ENCODE measurements around the gene PTPRN2. TPM values are rescaled to one million over a fixed set of nuclear protein-coding genes. Genes with fewer than 3 reads are reported as not detected.
A peak's percentile ranks its signal among the peaks of the same experiment; 100 is the strongest.

Gene PTPRN2
- total RNA-seq, 2 donors from 2014 or later: 0.35 to 0.61 TPM

DNA sequence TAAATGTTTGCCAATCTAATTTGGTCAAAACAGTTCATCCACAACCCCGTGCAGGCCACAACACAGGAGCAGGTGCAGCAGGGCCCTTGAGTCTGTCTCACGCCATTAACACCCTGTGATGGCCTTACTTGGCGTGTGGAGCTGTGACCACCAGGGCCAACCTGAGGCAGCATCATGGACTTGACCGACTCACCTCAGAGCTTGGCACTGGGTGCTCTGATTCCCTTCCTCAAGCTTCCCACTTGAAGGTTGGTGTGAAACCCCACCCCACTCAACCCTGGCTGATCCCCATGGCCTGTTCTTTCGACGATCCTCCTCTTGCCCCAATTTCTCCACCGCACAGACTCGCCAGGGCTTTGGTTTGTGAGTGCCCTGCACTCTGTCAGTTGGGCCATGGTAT lies 623.1 kb downstream of the PTPRN2 start:
- Mint-ChIP-seq H3K9me3 (no peaks in the 10 kb centered on the region), H3K36me3 (peaks cover 0 to 9% of the 10 kb centered on the region in 2 donors), H3K27ac (no peak overlapping the region)

GRCh38 chr7:157964016-157964415 lies 623.6 kb downstream of the PTPRN2 start:
- Mint-ChIP-seq H3K27ac (no peak overlapping the region), H3K9me3 (no peaks in the 10 kb centered on the region), H3K36me3 (peaks cover 0 to 9% of the 10 kb centered on the region in 2 donors)
- no peak for ATAC-seq
- DNase-seq (ENCODE audit: low spot score in 2 of 2): peak in 1 of 2 donors; percentile 1

More for the DNA sequence above, 623.1 kb downstream of the PTPRN2 start:
- ATAC-seq: no peak
- no peak for DNase-seq (ENCODE audit: low spot score in 2 of 2)

DNA sequence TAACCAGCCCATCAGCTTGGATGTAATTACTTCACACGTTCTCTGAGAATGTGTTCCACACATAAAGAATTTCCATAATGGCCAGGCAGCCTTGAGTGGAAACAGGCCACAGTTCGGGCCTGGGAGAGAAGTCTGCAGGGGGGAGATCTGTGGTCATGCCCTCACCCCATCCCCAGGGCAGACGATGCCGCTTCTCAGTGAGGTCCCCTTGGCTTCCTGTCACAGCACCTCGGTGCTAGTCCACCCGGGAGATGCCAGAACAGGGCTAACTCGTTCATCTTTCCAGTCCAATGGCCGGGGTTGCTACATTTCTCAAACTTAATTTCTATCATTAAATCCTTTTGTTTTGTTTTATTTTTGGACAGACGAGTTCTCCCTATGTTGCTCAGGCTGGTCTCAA lies 624.1 kb downstream of the PTPRN2 start:
- ATAC-seq (no peak), DNase-seq (ENCODE audit: low spot score in 2 of 2) (peak in 1 of 2 donors; percentile 21)
- H3K36me3 Mint-ChIP-seq: peaks cover 0 to 6% of the 10 kb centered on the region in 2 donors
- H3K9me3 Mint-ChIP-seq: no peaks in the 10 kb centered on the region
- H3K27ac Mint-ChIP-seq: no peak overlapping the region

DNA sequence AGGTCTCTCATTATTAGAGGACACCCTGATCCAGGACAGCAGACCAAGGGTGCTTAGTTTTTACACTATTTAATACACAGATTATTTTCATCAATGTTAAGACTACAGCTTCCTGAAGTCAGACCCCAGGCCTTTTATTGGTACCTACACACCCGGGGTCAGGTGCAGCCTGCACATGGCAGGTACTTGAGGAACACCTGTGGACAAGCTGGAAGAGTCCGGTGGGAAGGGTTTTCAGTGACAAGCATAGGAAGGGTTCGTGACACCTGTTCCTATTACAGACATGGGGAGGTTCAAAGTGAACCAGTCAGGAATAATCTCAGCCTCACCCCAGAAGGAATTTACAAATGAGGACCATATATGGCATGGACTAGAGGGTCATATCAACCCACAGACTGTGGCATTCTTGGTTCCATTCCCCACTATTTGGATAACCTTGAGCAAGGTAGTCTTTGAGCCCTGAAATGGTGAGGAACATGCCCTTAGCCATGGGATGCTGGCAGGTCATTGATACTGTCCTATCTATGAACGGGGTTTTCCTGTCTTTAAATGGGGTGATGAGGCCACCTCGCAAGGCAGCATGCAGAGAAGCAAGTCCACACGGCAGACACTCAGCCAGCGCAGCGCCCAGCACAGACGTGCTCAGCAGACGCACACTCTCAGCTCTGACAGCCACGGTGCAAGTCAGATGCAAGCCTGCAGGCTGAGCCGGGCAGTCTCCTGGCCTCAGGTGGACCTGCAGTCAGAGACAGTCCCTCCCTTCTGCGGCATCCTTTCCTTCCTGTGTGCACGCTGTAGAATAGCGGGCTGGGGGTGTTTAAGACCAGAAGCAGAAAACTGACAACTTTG lies 624.9 kb downstream of the PTPRN2 start:
- Mint-ChIP-seq H3K36me3 (no peaks in the 10 kb centered on the region), H3K9me3 (no peaks in the 10 kb centered on the region)

DNA sequence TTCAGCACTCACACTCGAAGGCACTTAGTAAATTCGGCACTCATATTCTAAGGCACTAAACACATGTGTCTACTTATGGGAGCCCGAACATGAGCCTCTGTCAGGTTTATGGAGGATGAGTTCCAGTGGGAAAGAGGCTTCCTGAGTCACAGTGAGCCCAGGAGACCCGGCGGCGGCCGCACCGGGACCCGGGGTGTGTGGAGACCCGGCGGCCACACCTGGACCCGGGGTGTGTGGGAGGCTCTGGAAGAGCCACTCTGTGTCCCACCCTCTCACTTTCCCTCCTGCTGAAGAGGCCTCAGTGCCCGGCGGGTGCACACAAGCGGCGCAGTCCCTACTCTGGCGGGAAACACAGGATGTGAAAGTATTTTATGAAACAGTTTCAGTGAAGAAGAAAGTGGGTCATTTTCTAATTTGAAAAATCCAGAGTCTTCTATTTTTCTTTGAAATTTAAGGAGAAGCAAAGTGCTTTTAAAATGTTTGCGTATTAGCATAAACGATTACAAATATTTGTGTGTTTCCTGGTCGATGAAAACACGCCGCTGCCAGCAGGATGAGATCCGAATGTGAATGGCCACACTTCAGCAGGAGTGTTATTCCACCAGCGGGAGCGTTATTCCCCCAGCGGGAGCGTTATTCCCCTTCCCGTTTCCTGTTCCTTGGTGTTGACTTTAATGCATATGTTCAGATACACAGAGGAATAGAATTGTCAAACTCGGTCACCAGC lies 625.7 kb downstream of the PTPRN2 start:
- no peaks in the 10 kb centered on the region for H3K9me3 Mint-ChIP-seq
- H3K27ac Mint-ChIP-seq: no peak overlapping the region
- DNase-seq (ENCODE audit: low spot score in 2 of 2) (peak in 1 of 2 donors; percentile 38), ATAC-seq (no peak)
- H3K36me3 Mint-ChIP-seq: no peaks in the 10 kb centered on the region

More for the DNA sequence above, 624.9 kb downstream of the PTPRN2 start:
- no peak for ATAC-seq
- DNase-seq (ENCODE audit: low spot score in 2 of 2): peak in 1 of 2 donors; percentile 26
- H3K27ac Mint-ChIP-seq: no peak overlapping the region

GRCh38 chr7:157955348-157955999 lies 632.1 kb downstream of the PTPRN2 start:
- H3K27ac Mint-ChIP-seq: no peak overlapping the region
- no peak for ATAC-seq
- H3K36me3 Mint-ChIP-seq: no peaks in the 10 kb centered on the region
- DNase-seq (ENCODE audit: low spot score in 2 of 2): no peak
- H3K9me3 Mint-ChIP-seq: no peaks in the 10 kb centered on the region

- no peak for DNase-seq (ENCODE audit: low spot score in 2 of 2)
- Mint-ChIP-seq H3K27ac (no peak overlapping the region), H3K36me3 (no peaks in the 10 kb centered on the region), H3K9me3 (no peaks in the 10 kb centered on the region)
- no peak for ATAC-seq
These were observed 632.7 kb downstream of the PTPRN2 start for GRCh38 chr7:157954901-157955300.

DNA sequence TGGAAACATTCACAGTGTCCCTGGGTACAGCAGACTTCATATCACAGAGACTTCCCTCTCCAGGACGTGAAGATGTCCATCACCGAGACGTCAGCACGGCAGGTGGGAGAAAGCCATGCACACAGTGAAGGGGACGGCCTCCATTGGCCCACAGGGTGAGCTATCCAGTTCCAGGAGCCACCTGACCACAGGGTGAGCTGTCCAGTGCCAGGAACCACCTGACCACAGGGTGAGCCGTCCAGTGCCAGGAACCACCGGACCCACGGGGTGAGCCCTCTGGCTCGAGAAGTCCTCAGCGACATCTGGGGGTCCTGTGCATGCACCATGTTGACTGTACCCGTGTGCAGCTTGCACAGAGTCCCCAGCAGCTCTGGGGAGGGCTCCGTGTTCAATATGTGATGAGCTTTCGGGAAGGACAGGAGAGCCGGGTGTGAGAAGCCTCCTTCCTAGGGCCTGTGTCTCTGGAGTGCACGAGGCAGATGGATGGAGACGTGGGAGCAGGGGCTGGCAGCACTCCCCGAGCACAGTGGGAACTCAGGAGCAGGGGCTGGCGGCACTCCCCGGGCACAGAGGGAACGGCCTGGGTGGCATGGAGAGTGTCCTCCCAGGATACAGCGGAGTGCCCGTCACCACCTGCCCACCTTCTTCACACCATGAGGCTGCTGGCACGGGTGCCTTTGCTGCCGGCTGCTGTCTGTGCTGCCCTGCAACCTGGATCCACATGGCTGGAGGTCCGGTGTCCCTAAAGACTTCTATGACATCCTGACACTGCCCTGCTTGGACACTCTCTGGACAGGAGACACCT lies 634.6 kb downstream of the PTPRN2 start:
- no peaks in the 10 kb centered on the region for H3K36me3 Mint-ChIP-seq
- no peak overlapping the region for H3K27ac Mint-ChIP-seq
- peaks cover 0 to 5% of the 10 kb centered on the region in 2 donors for H3K9me3 Mint-ChIP-seq
- peak in 1 of 2 donors; percentile 35 for DNase-seq (ENCODE audit: low spot score in 2 of 2)
- ATAC-seq: no peak

DNA sequence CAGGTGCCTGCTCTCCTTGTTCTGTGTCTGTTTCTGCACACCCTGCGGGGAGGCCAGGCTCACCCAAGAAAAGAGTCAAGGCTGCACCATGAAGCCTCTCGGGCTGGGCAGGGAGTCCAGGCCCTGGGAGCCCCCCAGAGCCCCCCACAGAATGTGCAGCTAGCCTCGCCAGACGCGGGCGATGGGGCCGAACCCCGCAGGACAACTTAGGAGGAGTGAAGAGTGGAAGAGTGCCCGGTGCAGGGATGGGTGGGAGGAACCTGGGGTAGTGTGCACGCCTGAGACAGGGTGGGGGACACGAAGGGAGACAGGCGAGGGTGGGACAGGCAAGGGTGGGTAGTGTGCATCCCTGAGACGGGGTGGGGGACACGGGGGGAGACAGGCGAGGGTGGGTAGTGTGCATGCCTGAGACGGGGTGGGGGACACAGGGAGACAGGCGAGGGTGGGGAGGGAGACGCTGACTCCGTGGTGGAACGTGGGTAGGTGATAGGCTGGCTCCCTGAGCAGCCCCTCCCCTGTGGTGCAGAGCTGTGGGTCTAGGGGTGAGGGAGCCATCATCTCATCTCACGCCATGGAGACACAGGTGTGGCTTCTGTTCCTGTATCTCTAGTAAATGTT lies 635.5 kb downstream of the PTPRN2 start:
- Mint-ChIP-seq H3K36me3 (no peaks in the 10 kb centered on the region), H3K9me3 (peaks cover 5 to 6% of the 10 kb centered on the region in 2 donors), H3K27ac (no peak overlapping the region)
- peak in 1 of 2 donors; percentile 14 for DNase-seq (ENCODE audit: low spot score in 2 of 2)
- no peak for ATAC-seq

GRCh38 chr7:157951300-157952049 lies 636.1 kb downstream of the PTPRN2 start:
- H3K36me3 Mint-ChIP-seq: no peaks in the 10 kb centered on the region
- DNase-seq (ENCODE audit: low spot score in 2 of 2) (peak in 1 of 2 donors; percentile 39), ATAC-seq (no peak)
- H3K27ac Mint-ChIP-seq: no peak overlapping the region
- H3K9me3 Mint-ChIP-seq: peaks cover 5 to 10% of the 10 kb centered on the region in 2 donors

DNA sequence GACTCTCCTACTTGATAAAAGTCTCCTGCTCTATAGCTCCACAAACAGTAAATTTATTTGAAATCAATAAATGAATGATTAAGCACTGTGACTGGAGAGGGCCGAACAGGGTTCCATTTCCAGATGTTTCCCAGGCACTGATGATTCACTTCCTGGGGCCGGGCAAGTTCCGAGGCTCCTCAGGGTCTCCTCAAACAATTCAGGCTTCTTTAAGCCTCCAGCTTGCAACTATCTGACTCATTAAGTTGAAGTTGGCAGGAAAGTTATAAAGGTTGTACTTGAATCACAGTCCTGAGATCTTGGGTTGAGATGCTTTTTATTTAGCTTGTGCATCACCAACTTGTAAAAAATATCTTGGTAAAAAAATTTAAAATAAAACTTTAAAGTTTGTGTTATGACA lies 637.9 kb downstream of the PTPRN2 start:
- ATAC-seq: no peak
- no peaks in the 10 kb centered on the region for H3K36me3 Mint-ChIP-seq
- peaks cover 5 to 12% of the 10 kb centered on the region in 2 donors for H3K9me3 Mint-ChIP-seq
- no peak overlapping the region for H3K27ac Mint-ChIP-seq
- DNase-seq (ENCODE audit: low spot score in 2 of 2): no peak

DNA sequence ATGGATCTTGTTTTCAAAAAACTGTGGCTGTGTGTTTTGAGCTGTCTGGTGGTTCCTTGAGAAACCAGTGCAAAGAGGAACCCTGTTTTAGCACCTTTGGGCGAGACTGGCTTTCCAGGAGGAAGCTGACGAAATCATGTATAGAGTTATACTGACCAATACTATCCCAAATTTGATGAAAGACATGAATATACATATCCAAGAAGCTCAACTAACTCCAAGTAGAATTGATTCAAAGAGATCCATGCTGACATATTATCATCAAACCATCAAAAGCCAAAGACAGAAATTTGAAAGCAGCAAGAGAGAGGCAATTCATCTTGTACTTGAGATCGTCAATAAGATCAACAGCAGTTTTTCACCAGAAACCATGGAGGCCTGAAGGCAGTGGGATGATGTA lies 640.1 kb downstream of the PTPRN2 start:
- ATAC-seq (no peak), DNase-seq (ENCODE audit: low spot score in 2 of 2) (no peak)
- H3K27ac Mint-ChIP-seq: no peak overlapping the region
- H3K36me3 Mint-ChIP-seq: no peaks in the 10 kb centered on the region
- peaks cover 5 to 12% of the 10 kb centered on the region in 2 donors for H3K9me3 Mint-ChIP-seq

DNA sequence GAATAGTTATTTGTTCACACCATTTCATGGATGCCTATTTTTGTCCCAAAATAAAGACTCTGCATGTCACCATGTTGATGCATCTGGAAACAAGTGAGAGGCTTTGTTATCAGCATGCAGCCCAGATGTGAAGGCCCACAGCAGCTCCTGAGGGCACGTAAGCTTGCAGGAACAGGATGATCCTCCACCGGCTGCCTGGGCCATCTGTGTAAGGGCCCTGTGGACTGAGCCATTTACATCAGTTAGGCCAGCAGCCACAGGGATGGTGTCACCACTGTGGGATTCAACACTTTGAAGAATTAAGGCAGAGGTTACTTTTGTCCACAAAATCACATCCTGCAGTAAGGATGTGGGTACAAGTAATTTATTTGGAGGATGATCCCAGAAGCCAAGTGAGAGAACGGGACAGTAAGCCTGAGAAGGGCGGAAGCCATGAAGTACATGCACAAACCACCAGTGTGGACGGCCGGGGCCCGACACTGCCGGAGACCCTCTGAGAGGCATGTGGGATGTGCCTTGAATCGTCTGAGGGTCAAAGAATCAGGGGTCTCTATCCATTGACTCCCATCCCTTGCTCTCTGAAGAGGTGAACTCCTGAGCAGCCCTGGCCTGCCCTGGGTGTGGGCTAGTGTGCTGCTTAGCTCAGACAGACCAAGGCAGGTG lies 641.1 kb downstream of the PTPRN2 start:
- DNase-seq (ENCODE audit: low spot score in 2 of 2) (peak in 1 of 2 donors; percentile 39), ATAC-seq (no peak)
- Mint-ChIP-seq H3K36me3 (no peaks in the 10 kb centered on the region), H3K9me3 (peaks cover 5 to 12% of the 10 kb centered on the region in 2 donors), H3K27ac (no peak overlapping the region)

- Mint-ChIP-seq H3K27ac (no peak overlapping the region), H3K36me3 (no peaks in the 10 kb centered on the region), H3K9me3 (peaks cover 5 to 12% of the 10 kb centered on the region in 2 donors)
- no peak for ATAC-seq
- peak in 1 of 2 donors; percentile 48 for DNase-seq (ENCODE audit: low spot score in 2 of 2)
These were observed 642.2 kb downstream of the PTPRN2 start for GRCh38 chr7:157945401-157945800.
